ENCODE measurements around the gene CGB8. TPM values are rescaled to one million over a fixed set of nuclear protein-coding genes. Genes with fewer than 3 reads are reported as not detected.

CGB8 gene
- polyA plus RNA-seq, 1 donor (not counting 4 experiments of a cell fraction or from before 2014, with no cell fraction given), result not detected

DNA sequence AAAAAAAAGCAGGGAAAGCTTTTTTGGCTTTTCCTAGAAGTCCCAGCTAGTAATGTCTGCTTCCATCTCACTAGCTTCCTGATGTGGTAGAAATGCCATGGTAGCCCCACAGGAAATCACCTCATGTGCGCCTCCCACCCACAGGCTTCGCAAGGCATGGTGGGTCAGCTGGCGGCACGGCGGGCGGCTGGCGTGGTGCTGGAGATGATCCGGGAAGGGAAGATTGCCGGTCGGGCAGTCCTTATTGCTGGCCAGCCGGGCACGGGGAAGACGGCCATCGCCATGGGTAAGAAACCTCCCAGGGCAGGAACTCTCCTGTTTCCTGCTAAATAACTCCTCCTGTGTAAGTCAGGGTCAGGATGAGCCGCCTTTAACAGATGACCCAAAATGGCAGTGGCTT lies 44.8 kb downstream of the CGB8 start:
- no peaks in the 10 kb centered on the region for H4K20me1 ChIP-seq (ENCODE audit: control insufficient read depth, extremely low read depth, insufficient read depth, low read length)
- no peak overlapping the region for H3K27ac ChIP-seq (ENCODE audit: control insufficient read depth, insufficient read depth, low read length)
- no peaks in the 10 kb centered on the region for H3K9me1 ChIP-seq (ENCODE audit: control insufficient read depth, extremely low read depth, insufficient read depth, low read length)
- no peak overlapping the region for H2AFZ ChIP-seq (ENCODE audit: control insufficient read depth, low read length)
- FAIRE-seq (no peak), DNase-seq (ENCODE audit: low read depth, low spot score) (no peak)
- no peak overlapping the region for H3K4me2 ChIP-seq (ENCODE audit: control insufficient read depth, extremely low read depth, insufficient read depth, low read depth, low read length)
- H3K27me3 ChIP-seq (ENCODE audit: control insufficient read depth, extremely low read depth, insufficient read depth, low read length), result no peaks in the 10 kb centered on the region
- H3K4me3 ChIP-seq (ENCODE audit: control insufficient read depth in 2 of 3, extremely low read depth in 1 of 3, insufficient read depth in 2 of 3, low read depth in 1 of 3, low read length in 3 of 3), result no peak overlapping the region
- TF ChIP-seq EZH2 (IDR thresholded peaks at IDR 0.05; ENCODE audit: low read length), result no peak
- TF ChIP-seq CTCF (optimal IDR thresholded peaks at IDR 0.05 in 1 of 3, IDR thresholded peaks at IDR 0.05 in 1 of 3, conservative IDR thresholded peaks at IDR 0.05 in 1 of 3; ENCODE audit: extremely low read depth in 1 of 3, insufficient read depth in 2 of 3, low read length in 3 of 3), result no peak
- peaks cover 29 to 32% of the 10 kb centered on the region in 2 experiments for H3K36me3 ChIP-seq (ENCODE audit: control insufficient read depth in 2 of 2, extremely low read depth in 1 of 2, insufficient read depth in 2 of 2, low read length in 2 of 2)
- H3K9me3 ChIP-seq (ENCODE audit: control insufficient read depth, low read depth, low read length), result no peaks in the 10 kb centered on the region
- H3K79me2 ChIP-seq (ENCODE audit: control insufficient read depth, insufficient read depth, low read length), result peaks cover 3% of the 10 kb centered on the region
- no peak overlapping the region for H3K9ac ChIP-seq (ENCODE audit: control insufficient read depth, extremely low read depth, insufficient read depth, low read length)
- no peaks in the 10 kb centered on the region for H3K4me1 ChIP-seq (ENCODE audit: control insufficient read depth, extremely low read depth, insufficient read depth, low read length)
- dilution Hi-C loops (cut with MboI; ENCODE audit: extremely low pct_ligation_motif_present, low sequenced_read_pairs), result no loop called here

GRCh38 chr19:48999481-49000325 lies 49.2 kb downstream of the CGB8 start:
- peaks cover 16 to 25% of the 10 kb centered on the region in 2 experiments for H3K36me3 ChIP-seq (ENCODE audit: control insufficient read depth in 2 of 2, extremely low read depth in 1 of 2, insufficient read depth in 2 of 2, low read length in 2 of 2)
- DNase-seq (ENCODE audit: low read depth, low spot score) (no peak), FAIRE-seq (peak; percentile 51)
- H3K9me3 ChIP-seq (ENCODE audit: control insufficient read depth, low read depth, low read length), result no peaks in the 10 kb centered on the region
- H3K4me1 ChIP-seq (ENCODE audit: control insufficient read depth, extremely low read depth, insufficient read depth, low read length), result peaks cover 7% of the 10 kb centered on the region
- no peak overlapping the region for H3K27ac ChIP-seq (ENCODE audit: control insufficient read depth, insufficient read depth, low read length)
- H3K79me2 ChIP-seq (ENCODE audit: control insufficient read depth, insufficient read depth, low read length), result peaks cover 36% of the 10 kb centered on the region
- no peak overlapping the region for H2AFZ ChIP-seq (ENCODE audit: control insufficient read depth, low read length)
- no peak for TF ChIP-seq EZH2 (IDR thresholded peaks at IDR 0.05; ENCODE audit: low read length)
- peak; percentile 81 to 94 (median 88) for TF ChIP-seq CTCF (optimal IDR thresholded peaks at IDR 0.05 in 1 of 3, IDR thresholded peaks at IDR 0.05 in 1 of 3, conservative IDR thresholded peaks at IDR 0.05 in 1 of 3; ENCODE audit: extremely low read depth in 1 of 3, insufficient read depth in 2 of 3, low read length in 3 of 3)
- H3K9me1 ChIP-seq (ENCODE audit: control insufficient read depth, extremely low read depth, insufficient read depth, low read length), result peaks cover 3% of the 10 kb centered on the region
- H3K27me3 ChIP-seq (ENCODE audit: control insufficient read depth, extremely low read depth, insufficient read depth, low read length), result no peaks in the 10 kb centered on the region
- no peak overlapping the region for H3K4me3 ChIP-seq (ENCODE audit: control insufficient read depth in 2 of 3, extremely low read depth in 1 of 3, insufficient read depth in 2 of 3, low read depth in 1 of 3, low read length in 3 of 3)
- H3K4me2 ChIP-seq (ENCODE audit: control insufficient read depth, extremely low read depth, insufficient read depth, low read depth, low read length), result no peak overlapping the region
- dilution Hi-C loops (cut with MboI; ENCODE audit: extremely low pct_ligation_motif_present, low sequenced_read_pairs), result no loop called here
- no peak overlapping the region for H3K9ac ChIP-seq (ENCODE audit: control insufficient read depth, extremely low read depth, insufficient read depth, low read length)
- H4K20me1 ChIP-seq (ENCODE audit: control insufficient read depth, extremely low read depth, insufficient read depth, low read length), result no peaks in the 10 kb centered on the region

All from keratinocyte (primary cell).